DMS53 (cell line): Measurements from ENCODE around the gene CLDN22.
A peak's percentile ranks its signal among the peaks of the same experiment; 100 is the strongest.
"Not testable (repeated sequence)": the region's sequence is repeated elsewhere in the genome, so short reads cannot be mapped to it uniquely, and the experiment has no call there.

Experiments used
- DNase-seq: peaks from one replicate; lab custom pipeline; 2025; lab: John Stamatoyannopoulos, UW

Gene CLDN22

DNA sequence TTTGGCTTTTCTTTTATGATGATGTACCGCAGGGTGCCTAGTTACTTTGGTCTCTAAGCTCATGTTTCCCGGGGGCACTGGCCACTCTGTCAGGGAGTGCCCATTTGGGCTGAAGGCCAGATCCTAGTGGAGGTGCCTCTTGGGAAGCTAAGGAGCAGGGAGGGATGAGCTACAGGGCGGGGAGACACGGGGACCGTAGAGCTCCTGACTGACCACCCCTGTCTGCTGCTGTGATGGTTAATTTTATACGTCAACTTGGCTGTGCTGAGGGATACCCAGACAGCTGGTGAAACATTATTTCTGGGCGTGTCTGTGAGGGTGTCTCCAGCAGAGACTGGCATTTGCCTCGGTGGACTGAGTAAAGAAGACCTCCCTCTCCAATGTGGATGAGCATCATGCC is 27.1 kb upstream of the CLDN22 start:
- DNase-seq: no peak

DNA sequence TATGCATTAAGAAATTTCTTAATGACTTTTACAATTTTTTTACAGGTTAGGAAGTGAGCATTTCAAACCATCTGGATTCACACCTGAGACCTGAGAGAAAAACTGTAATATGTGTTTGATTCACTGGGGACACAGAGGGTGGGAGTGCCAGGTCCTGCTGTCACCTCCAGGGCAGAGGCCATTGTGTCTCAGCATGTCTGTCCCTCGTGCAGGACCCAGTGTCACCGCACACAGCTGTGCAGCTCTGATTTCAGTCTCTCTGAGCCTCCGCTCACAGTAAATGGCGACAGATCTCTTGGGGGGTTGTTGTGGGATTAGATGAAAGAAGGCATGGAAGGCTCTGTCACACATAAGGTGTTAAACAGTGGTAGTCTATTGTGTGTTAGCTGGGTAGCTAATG is 25.2 kb upstream of the CLDN22 start:
- DNase-seq: no peak

DNA sequence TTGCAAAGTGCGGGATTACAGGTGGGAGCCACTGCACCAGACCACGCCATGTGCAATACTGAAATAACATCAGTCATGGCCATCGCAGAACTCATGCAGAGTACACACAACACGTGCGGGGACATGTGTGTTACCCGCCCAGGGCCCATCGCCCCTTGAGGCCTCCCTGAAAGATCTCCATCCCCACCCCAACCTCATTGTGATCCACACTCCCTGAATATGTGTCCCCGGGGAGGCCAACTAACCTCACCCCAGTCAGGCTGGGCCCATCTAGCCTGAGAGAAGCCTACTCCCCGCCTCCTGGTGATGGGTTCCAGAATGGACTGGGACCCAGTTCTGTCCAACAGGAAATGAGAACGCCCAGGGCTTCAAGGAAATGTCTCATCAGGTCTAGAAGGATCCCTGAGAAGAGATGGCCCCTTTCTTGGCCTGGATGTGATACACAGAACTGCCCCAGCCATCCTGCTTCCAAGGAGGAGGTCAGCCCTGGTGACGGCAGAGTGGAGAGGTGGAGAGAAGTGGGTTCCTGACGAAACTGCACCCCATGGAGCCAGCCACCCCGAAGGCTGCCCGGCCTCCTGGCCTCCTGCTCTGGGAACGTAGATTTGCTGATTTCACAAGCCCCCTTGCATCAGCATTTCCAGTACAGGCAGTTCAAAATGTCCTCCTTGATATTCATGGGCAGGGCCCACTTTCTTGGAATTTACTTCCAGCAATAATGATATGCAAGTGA is 24.6 kb upstream of the CLDN22 start:
- DNase-seq: no peak

DNA sequence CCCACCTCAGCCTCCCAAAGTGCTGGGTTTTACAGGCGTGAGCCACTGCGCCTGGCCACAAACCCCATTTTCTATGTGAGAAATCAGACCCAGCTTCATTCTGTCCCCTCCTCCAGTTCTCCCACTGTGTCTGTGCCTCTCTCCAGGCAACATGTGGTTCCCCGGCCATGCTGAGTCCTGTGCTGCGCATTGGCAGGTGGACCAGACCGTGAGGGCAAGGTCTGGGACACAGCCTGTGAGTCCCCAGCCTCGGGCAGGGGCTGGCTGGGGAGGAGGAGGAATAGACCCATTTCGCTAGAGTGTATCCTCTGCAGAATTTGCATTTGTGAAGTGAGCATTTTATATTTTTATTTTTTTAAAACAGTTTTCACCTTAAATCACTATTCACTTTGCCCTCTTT is 23.7 kb upstream of the CLDN22 start:
- DNase-seq: no peak

DNA sequence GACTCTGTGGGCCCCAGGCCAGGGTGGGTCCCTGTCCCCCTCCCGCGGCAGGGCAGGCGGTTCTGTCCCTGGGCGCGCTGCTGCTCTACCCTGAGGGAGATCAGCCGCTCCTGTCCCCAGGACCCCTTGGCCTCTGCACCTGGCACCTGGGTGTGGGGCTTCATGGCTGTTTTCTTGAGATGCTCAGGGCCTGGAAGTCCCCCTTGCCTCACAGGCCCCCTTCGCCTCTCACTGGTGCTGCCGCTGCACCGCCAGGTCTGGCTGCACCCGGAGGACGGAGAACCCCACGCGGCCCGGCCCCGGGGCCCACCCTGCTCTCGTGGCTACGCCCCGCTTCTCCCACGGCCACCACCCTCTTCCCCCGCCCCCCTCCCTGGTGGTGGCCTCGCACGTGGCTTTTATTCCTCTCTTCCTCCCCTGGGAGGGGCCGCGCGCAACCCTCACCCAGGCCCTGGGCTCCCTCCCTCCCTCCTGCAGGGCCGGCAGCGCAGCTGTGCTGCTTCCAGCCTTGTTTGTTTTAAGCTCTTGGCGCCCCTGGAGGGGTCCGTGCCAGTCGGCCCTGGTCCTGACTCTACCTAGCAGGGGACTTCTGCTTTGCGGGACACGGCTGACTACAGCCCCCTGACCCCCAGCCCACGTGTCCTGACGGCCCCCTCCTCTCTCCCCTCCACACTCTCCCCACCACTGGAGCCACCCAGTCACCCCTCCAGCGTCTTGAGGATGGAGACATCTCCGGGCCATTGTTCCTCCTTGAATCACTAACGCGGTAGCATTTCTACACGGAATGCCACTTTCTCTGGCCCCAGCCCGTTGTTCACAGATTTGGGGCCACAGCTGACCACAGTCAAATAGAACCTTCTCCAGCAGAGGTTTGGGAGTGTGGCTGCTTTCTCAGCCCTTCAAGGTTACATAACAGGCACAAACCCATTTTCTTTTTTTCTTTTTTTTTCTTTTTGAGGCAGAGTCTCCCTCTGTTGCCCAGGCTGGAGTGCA is 22.8 kb upstream of the CLDN22 start:
- peak; percentile 30 for DNase-seq

DNA sequence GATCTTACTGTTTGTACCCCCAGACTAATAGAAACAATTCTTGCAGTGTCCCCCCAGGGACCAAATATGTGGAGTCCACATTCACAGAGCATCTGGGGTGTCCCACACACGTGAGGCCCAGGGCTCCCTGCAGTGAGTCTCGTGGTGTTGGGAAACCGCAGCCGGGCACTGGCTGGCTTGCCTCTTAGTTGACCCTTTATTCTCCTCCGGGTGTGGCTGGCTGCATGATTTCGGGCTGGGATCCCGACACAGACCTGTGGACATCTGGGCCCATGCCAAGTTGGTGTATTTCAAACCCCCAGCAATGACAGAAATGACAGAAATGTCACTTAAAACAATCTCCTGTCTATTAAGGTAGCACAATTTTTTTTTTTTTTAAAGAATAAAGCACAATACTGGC is 17.8 kb upstream of the CLDN22 start:
- no peak for DNase-seq

DNA sequence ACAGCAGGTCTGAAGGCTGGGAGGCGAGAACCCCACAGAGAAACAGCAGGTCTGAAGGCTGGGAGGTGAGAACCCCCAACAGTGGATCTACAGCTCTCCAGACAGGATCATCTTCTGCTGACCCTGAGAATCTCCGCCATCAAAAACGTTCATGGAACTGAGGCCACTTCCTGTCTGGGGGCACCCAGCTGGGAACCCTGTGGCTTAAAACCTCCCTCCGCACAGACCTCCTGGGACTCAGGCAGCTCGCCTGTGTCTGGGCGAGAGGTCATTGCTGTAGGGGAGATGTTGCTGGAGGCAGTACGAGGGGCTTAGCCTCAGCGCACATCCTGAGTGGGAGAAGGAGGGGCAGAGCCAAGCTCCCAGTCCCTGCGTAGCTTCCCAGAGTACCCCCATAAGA is 17.3 kb upstream of the CLDN22 start:
- DNase-seq: no peak

DNA sequence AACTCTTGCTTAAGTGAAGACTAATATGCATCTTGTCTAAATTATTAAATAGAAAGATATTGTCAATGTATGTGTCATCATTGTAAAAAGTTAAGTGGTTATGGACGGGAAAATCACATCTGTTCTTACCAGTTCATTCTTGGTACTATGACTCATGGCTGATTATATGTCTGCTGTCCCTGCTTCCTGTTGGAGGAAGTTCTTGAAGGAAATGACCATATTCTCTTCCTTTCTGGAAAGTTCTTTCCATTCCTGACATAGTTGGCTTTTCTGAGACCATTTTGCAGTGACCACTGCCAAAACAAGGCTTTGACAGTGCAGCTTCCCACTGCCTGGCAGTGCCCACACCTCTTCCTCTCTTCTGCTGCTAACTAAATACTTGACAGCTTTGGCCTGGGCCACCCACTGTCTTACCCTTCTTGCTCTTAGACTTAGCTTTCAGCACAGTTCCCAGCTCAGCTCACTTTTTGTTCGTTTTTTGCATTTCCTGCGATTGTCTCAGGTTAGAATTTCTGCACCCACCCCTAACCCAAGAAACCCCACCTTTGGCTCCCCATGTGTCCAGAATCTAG is 15.4 kb upstream of the CLDN22 start:
- peak; percentile 72 for DNase-seq

DNA sequence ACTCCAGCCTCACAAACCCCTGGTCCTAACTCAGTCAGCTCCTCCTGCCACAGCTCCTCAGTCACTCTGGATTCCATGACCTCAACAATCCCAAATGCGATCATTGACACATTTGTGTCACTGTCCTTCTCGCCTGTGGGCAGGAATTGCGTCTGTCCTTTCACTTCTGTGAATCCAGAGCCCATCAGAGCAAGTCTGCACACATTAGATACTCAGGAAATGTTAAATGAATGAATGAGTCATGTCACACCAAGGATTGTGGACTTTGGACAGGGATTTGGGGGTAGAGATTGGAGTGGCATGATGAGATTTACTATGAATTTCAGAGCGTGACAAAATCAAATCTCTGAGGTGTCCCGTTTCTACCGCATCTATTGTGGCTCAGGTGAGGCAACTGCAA is 13.9 kb upstream of the CLDN22 start:
- DNase-seq: peak; percentile 93

DNA sequence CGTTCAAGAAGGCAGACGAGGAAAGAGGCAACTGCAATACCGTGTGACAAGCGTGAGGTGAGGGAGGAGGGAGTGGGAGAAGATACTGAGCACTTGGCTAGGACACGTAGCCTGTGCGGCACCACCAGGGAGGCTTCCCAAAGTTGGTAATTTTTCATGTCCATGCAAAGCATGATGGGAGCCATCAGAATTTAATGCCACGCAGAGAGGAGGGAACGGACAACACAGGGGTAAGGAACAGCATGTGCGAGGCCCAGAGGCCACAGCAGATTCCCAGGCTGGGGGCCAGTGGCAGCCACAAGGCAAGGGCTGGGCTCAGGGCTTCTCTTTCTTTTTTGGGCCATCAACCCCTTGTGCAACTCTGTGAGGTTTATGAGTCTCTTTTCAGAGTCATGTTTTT is 13.1 kb upstream of the CLDN22 start:
- no peak for DNase-seq

DNA sequence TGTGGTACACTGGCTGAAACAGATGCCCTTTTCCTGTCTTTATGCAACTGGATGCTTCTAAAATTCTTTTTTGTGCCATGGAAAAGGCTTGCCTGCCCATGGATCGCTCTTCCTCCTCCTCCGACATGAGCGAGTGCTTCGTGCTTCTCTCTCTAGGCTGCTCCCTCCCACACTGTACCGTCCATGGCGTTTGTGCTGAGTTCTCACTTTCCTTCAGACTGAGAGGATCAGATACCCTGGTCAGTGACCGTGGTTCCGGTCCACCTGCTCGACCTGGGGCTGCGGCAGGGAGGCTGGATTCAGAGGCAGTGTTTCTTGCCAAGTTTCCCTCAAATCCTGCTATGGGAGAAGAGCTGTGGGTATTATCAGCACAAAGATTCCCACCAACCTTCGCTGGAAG is 12.4 kb upstream of the CLDN22 start:
- DNase-seq: no peak

DNA sequence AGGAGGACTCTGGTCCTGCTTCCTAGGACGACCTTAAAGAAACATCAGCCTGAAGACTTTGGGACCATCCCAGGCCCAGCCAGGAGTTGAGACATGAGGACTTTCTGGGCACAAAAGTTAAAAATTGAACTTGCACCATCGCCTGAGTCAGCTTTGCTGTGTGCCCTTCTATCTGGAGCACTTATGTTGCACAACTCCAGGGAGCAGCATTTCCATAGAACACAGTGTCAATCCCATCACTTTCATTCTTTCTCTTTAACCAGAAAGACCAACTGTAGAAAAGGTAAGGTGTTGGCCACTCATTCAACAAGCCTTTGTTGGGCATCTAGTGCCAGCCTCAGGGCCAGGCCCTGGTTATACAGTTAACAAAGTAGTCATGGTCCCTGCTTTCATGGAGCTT is 10.8 kb upstream of the CLDN22 start:
- no peak for DNase-seq

DNA sequence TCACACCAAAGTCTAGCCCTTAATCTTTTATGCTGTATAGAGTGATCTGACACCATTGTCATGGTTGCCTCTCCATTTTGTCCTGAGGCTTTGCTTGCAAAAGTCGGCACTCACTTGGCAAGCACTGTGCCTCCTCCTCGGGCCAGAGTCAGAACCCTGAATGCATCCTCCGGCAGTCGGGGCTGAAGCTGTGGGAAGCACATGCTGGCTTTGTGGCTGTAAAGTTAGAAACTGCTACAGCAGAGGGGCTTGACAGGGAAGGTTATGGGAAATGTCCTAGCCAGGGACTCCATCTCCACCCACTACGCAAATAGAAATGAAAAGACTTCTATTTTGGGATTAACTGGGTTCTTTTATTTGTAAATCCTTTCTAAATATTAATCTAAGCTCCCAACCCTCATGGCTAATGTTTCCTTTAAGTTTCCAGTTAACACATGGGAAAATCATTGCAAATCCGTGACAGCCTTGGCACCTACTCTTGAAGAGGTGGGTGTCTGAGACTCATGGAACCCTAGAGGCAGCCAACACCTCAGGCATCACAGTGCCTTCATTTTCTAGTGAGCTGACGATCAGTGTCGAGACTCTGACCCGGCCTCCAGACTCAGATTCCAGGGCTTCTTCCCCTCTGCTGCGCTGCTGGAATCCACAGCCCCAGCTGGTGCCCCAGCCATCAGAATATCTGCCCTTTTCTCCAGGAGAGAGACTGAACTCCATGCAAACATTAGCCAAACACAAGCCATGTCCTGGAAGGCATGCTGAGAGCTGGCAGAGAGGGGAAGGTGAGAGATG is 10.1 kb upstream of the CLDN22 start:
- DNase-seq: no peak

DNA sequence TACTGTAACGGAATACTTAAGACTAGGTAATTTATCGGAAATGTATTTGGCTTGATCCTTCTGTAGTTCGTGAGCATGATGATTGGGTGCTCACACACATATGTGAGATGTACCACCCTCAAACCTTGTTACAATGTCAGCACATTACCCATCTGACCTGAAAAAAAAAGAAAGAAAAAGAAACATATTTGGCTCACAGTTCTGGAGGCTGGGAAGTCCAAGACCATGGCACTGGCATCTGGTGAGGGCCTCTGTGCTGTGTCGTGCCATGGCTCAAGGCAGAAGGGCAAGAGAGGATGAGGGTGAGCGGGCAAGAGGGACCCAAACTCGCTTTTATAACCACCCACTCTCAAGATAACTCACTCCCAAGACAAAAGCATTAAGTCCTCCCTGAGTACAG is 9.2 kb upstream of the CLDN22 start:
- no peak for DNase-seq

DNA sequence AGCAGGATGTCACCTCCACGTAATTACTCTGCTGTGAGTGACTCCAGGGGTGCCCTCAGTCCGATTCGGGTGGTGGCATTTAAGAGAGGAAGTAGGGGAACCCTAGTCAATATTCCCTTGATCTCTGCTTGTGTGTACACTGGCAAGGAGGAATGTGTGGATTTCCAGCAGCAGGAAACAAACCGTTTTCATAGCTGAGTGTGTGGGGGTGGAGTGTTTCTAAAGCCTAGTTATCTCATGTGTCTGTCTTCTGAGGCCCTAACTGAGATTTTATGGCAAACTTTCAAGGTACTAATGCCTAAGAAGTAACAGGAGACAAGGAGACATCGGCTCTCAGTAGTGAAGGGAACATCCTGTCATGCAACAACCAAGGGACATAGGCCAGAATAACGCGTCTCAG is 8.8 kb upstream of the CLDN22 start:
- DNase-seq: no peak

DNA sequence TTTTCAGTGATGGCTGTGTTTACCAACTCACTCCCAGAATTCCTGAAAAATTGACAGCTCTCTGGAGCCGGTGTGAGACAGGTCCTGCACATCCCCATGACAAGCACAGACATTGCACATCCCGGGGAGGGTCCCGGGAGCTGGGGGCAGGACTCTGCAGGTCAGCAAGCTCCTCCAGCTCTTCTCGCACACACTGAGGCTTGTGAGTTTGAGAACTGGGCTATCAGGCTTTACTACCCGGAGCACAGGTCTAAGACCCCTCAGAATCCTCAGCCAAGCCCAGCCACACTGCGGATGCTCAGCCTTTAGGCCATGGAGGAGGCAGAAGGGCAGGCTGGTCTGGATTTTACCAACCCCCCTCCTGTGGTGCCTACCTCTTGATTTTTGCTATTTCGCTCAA is 7.8 kb upstream of the CLDN22 start:
- no peak for DNase-seq

DNA sequence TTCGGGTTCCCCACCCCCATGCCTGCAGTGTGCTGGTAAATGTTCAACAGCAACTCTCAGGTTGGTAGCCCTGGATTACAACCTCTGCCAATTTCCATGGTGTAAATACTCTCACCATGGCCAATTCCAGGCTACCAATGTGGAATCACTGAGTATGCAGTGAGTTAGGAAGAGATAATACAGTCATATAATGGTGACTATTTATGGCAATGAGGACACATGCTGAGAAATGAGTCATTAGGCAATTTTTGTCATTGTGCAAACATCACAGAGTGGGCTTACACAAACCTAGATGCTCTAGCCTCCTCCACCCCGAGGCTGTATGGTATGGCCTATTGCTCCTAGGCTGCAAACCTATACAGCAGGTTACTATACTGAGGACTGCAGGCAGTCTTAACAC is 6.8 kb upstream of the CLDN22 start:
- DNase-seq: peak; percentile 75

DNA sequence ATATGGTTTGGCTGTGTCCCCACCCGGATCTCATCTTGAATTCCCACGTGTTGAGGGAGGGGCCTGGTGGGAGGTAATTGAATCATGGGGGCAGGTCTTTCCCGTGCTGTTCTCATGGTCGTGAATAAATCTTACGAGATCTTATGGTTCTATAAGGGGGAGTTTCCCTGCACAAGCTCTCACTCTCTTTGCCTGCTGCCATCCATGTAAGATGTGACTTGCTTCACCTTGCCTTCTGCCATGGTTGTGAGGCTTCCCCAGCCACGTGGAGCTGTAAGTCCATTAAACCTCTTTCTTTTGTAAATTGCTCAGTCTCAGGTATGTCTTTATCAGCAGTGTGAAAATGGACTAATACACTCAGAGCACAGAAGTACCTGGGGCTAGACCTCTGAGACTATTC is 6.3 kb upstream of the CLDN22 start:
- DNase-seq: not testable (repeated sequence)

DNA sequence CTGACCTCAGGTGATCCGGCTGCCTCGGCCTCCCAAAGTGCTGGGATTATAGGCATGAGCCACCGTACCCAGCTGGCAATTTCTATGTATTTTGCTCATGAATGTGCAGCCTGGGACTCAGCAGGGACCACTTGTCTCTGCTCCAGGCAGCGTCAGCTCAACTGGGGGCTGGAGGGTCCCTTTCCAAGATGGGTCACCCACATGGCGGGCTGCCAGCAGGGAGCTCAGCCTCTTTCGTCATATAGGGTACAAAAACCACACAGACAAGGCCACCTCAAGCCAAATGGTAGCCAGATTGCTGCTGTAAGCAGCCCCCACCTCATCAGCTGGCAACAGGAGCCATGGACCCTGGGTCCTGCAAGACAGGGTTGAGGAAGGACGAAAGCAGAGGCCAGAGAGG is 4.5 kb upstream of the CLDN22 start:
- no peak for DNase-seq

DNA sequence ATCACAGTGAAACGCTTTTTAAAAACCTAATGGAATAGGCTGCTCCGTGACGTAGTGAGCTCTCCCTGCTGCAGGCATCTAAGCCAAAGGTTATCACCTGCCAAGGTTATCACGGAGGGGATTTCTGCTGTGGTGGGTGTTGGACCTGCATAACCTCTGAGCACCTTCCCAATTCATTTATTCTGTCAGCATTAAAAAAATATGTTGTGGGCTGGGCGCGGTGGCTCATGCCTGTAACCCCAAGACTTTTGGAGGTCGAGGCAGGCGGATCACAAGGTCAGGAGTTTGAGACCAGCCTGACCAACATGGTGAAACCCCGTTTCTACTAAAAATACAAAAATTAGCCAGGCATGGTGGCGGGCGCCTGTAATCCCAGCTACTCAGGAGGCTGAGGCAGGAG is 4.0 kb upstream of the CLDN22 start:
- not testable (repeated sequence) for DNase-seq

DNA sequence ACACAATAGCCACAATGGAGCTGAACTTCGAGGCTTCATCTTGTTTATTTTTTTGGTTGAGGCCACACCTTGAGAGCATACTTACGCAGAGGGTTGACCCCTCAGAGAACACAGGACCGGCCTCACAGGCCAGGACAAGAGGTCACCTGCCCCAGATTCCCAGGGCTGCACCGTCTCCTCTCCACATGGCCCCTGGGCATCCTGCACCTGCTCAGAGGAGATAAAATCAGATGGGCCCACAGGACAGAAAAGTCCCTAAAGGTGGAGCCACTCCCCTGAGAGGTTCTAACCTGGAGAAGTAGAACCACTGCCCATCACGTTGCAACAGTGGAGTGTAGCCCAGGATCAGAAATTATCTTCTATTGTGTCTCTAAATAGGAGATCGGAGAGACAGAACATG is 3.2 kb upstream of the CLDN22 start:
- DNase-seq: no peak

DNA sequence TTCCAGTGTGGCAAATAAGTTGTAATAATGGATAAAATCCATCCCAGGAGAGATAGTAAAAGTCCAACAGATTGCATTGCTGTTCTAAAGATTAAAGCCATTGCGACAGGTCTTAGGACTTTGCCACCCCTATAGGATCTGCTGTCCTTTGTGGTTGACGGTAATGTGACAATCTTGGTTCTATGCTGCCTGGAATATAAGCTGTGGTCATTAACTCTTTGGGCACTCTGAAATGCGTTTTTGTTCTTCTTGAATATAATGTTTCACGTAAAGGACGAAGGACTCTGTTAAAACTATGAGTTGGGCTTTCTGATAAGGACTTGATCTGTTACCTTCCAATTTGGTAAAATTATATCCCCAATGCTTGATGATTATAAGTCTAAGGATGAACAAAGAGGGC is 2.2 kb upstream of the CLDN22 start, which contains the start of gene CLDN24:
Gene CLDN24, minus strand, starts transcription at position 101 of the 400 bp plus-strand sequence. Its CDS starts 0 bp downstream, at position 101.
- DNase-seq: no peak
